Measurements from ENCODE around the gene GPR156.
"Not testable (repeated sequence)": the region's sequence is repeated elsewhere in the genome, so short reads cannot be mapped to it uniquely, and the experiment has no call there.

The GPR156 gene

DNA sequence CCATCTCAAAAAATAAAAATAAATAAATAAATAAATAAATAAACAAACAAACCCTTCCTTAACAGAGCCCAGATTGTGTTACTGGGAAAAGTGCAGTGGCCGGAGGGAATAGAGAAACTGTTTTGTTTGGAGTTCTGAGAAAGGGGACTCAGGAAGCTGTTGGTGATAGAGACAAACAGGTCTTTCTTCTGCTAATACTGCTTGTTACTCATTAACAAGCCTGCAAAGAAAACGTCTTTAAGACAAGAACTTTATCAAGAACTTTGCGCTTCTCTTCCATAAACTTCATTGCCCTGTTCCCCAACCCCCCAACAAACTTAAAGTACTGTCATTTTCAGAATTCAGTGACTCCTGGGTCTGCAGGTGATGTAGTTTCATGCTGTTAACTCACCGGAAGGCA, 122.0 kb downstream of the GPR156 start:
- no peak overlapping the region for H3K27ac ChIP-seq (ENCODE audit: low read length)
- H3K9ac ChIP-seq (ENCODE audit: low read length in 2 of 2), result no peak overlapping the region
- no peaks in the 10 kb centered on the region for H3K36me3 ChIP-seq (ENCODE audit: control insufficient read depth in 2 of 2, insufficient read depth in 2 of 2, low read length in 2 of 2)
- H3K4me3 ChIP-seq (ENCODE audit: low read length in 2 of 2), result no peak overlapping the region
- H3K9me3 ChIP-seq (ENCODE audit: control insufficient read depth in 2 of 2, low read length in 2 of 2), result no peaks in the 10 kb centered on the region
- no peaks in the 10 kb centered on the region for H3K27me3 ChIP-seq (ENCODE audit: control insufficient read depth in 1 of 2, insufficient read depth in 2 of 2, low read length in 2 of 2)
- peaks cover 4% of the 10 kb centered on the region for H3K4me1 ChIP-seq (ENCODE audit: control insufficient read depth, insufficient read depth, low read length)

GRCh38 chr3:120162400-120162799, 122.6 kb downstream of the GPR156 start:
- Histone ChIP-seq H3K9ac (ENCODE audit: low read length in 2 of 2) (no peak overlapping the region), H3K4me3 (ENCODE audit: low read length in 2 of 2) (no peak overlapping the region), H3K9me3 (ENCODE audit: control insufficient read depth in 2 of 2, low read length in 2 of 2) (no peaks in the 10 kb centered on the region), H3K4me1 (ENCODE audit: control insufficient read depth, insufficient read depth, low read length) (peaks cover 4% of the 10 kb centered on the region), H3K27ac (ENCODE audit: low read length) (no peak overlapping the region), H3K27me3 (ENCODE audit: control insufficient read depth in 1 of 2, insufficient read depth in 2 of 2, low read length in 2 of 2) (no peaks in the 10 kb centered on the region), H3K36me3 (ENCODE audit: control insufficient read depth in 2 of 2, insufficient read depth in 2 of 2, low read length in 2 of 2) (no peaks in the 10 kb centered on the region)

- Histone ChIP-seq H3K27ac (ENCODE audit: low read length) (no peak overlapping the region), H3K9ac (ENCODE audit: low read length in 2 of 2) (no peak overlapping the region), H3K9me3 (ENCODE audit: control insufficient read depth in 2 of 2, low read length in 2 of 2) (no peaks in the 10 kb centered on the region), H3K27me3 (ENCODE audit: control insufficient read depth in 1 of 2, insufficient read depth in 2 of 2, low read length in 2 of 2) (no peaks in the 10 kb centered on the region), H3K36me3 (ENCODE audit: control insufficient read depth in 2 of 2, insufficient read depth in 2 of 2, low read length in 2 of 2) (no peaks in the 10 kb centered on the region), H3K4me1 (ENCODE audit: control insufficient read depth, insufficient read depth, low read length) (peaks cover 4% of the 10 kb centered on the region), H3K4me3 (ENCODE audit: low read length in 2 of 2) (no peak overlapping the region)
Observed at GRCh38 chr3:120161902-120162301, 123.1 kb downstream of the GPR156 start.

DNA sequence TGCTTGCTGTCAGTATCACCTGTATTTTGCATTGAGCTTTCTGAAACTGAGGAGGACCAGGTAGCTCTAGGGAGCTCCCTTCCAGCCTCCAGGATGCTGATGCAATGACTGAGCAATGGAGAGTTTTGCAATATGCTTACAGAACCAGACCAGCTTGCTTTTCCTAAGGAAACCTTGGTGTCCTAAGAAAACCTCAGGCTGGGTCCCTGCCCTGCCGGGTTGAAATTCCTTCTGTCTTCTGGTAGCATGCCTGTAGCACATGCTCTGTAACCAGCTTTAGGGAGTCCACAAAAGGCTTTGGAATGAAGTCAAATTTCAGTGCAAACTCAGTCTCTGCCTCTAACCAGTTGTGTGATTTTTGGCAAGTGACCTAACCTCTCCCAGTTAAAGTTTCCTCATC, 125.0 kb downstream of the GPR156 start:
- H3K9me3 ChIP-seq (ENCODE audit: control insufficient read depth in 2 of 2, low read length in 2 of 2), result no peaks in the 10 kb centered on the region
- H3K9ac ChIP-seq (ENCODE audit: low read length in 2 of 2), result no peak overlapping the region
- H3K4me3 ChIP-seq (ENCODE audit: low read length in 2 of 2), result no peak overlapping the region
- no peaks in the 10 kb centered on the region for H3K36me3 ChIP-seq (ENCODE audit: control insufficient read depth in 2 of 2, insufficient read depth in 2 of 2, low read length in 2 of 2)
- H3K27me3 ChIP-seq (ENCODE audit: control insufficient read depth in 1 of 2, insufficient read depth in 2 of 2, low read length in 2 of 2), result no peaks in the 10 kb centered on the region
- H3K27ac ChIP-seq (ENCODE audit: low read length), result no peak overlapping the region
- H3K4me1 ChIP-seq (ENCODE audit: control insufficient read depth, insufficient read depth, low read length), result peaks cover 4% of the 10 kb centered on the region

DNA sequence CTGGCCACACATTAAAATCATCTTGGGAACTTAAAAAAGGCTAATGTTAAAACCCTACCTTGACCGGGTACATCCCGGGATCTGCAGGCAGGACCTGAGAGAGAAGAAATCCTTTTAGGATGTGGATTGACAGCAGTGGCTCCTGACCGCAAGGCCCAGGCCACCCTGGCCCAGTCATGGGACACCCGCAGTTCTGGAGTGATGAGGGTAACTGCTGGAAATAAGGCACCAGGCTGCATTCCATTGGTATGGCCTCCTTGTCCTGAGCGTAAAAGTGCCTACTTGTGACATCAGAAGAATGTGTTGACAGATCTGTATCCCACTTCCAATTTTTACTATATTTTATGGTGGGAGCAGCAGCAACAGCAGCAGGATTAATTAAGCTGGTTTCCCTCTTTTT, 127.3 kb downstream of the GPR156 start:
- H3K4me3 ChIP-seq (ENCODE audit: low read length in 2 of 2), result no peak overlapping the region
- no peaks in the 10 kb centered on the region for H3K27me3 ChIP-seq (ENCODE audit: control insufficient read depth in 1 of 2, insufficient read depth in 2 of 2, low read length in 2 of 2)
- H3K36me3 ChIP-seq (ENCODE audit: control insufficient read depth in 2 of 2, insufficient read depth in 2 of 2, low read length in 2 of 2), result no peaks in the 10 kb centered on the region
- H3K9me3 ChIP-seq (ENCODE audit: control insufficient read depth in 2 of 2, low read length in 2 of 2), result no peaks in the 10 kb centered on the region
- H3K27ac ChIP-seq (ENCODE audit: low read length), result no peak overlapping the region
- no peak overlapping the region for H3K9ac ChIP-seq (ENCODE audit: low read length in 2 of 2)
- H3K4me1 ChIP-seq (ENCODE audit: control insufficient read depth, insufficient read depth, low read length), result peaks cover 4% of the 10 kb centered on the region

- no peak overlapping the region for H3K4me3 ChIP-seq (ENCODE audit: low read length in 2 of 2)
- H3K9me3 ChIP-seq (ENCODE audit: control insufficient read depth in 2 of 2, low read length in 2 of 2), result no peaks in the 10 kb centered on the region
- H3K36me3 ChIP-seq (ENCODE audit: control insufficient read depth in 2 of 2, insufficient read depth in 2 of 2, low read length in 2 of 2), result no peaks in the 10 kb centered on the region
- H3K27me3 ChIP-seq (ENCODE audit: control insufficient read depth in 1 of 2, insufficient read depth in 2 of 2, low read length in 2 of 2), result no peaks in the 10 kb centered on the region
- H3K4me1 ChIP-seq (ENCODE audit: control insufficient read depth, insufficient read depth, low read length), result peaks cover 4% of the 10 kb centered on the region
- no peak overlapping the region for H3K9ac ChIP-seq (ENCODE audit: low read length in 2 of 2)
- H3K27ac ChIP-seq (ENCODE audit: low read length), result no peak overlapping the region
Observed at GRCh38 chr3:120157113-120157512, 127.9 kb downstream of the GPR156 start.

- Histone ChIP-seq H3K9me3 (ENCODE audit: control insufficient read depth in 2 of 2, low read length in 2 of 2) (no peaks in the 10 kb centered on the region), H3K9ac (ENCODE audit: low read length in 2 of 2) (no peak overlapping the region), H3K27ac (ENCODE audit: low read length) (no peak overlapping the region), H3K4me3 (ENCODE audit: low read length in 2 of 2) (no peak overlapping the region), H3K4me1 (ENCODE audit: control insufficient read depth, insufficient read depth, low read length) (peaks cover 4% of the 10 kb centered on the region), H3K27me3 (ENCODE audit: control insufficient read depth in 1 of 2, insufficient read depth in 2 of 2, low read length in 2 of 2) (no peaks in the 10 kb centered on the region), H3K36me3 (ENCODE audit: control insufficient read depth in 2 of 2, insufficient read depth in 2 of 2, low read length in 2 of 2) (no peaks in the 10 kb centered on the region)
Observed at GRCh38 chr3:120156699-120157098, 128.3 kb downstream of the GPR156 start.

- not testable (repeated sequence) for H3K9me3 ChIP-seq (ENCODE audit: control insufficient read depth in 2 of 2, low read length in 2 of 2); H3K4me1 ChIP-seq (ENCODE audit: control insufficient read depth, insufficient read depth, low read length)
Observed at GRCh38 chr3:120155694-120156093, 129.3 kb downstream of the GPR156 start.

GRCh38 chr3:120155108-120155507, 129.9 kb downstream of the GPR156 start:
- Histone ChIP-seq H3K27me3 (ENCODE audit: control insufficient read depth in 1 of 2, insufficient read depth in 2 of 2, low read length in 2 of 2) (no peaks in the 10 kb centered on the region), H3K9me3 (ENCODE audit: control insufficient read depth in 2 of 2, low read length in 2 of 2) (no peaks in the 10 kb centered on the region), H3K4me1 (ENCODE audit: control insufficient read depth, insufficient read depth, low read length) (peaks cover 3% of the 10 kb centered on the region), H3K36me3 (ENCODE audit: control insufficient read depth in 2 of 2, insufficient read depth in 2 of 2, low read length in 2 of 2) (no peaks in the 10 kb centered on the region), H3K27ac (ENCODE audit: low read length) (no peak overlapping the region), H3K9ac (ENCODE audit: low read length in 2 of 2) (no peak overlapping the region), H3K4me3 (ENCODE audit: low read length in 2 of 2) (no peak overlapping the region)

More at GRCh38 chr3:120155694-120156093, 129.3 kb downstream of the GPR156 start:
- H3K36me3 ChIP-seq (ENCODE audit: control insufficient read depth in 2 of 2, insufficient read depth in 2 of 2, low read length in 2 of 2); H3K4me3 ChIP-seq (ENCODE audit: low read length in 2 of 2); H3K27ac ChIP-seq (ENCODE audit: low read length); H3K27me3 ChIP-seq (ENCODE audit: control insufficient read depth in 1 of 2, insufficient read depth in 2 of 2, low read length in 2 of 2); H3K9ac ChIP-seq (ENCODE audit: low read length in 2 of 2): not testable (repeated sequence)

- no peaks in the 10 kb centered on the region for H3K36me3 ChIP-seq (ENCODE audit: control insufficient read depth in 2 of 2, insufficient read depth in 2 of 2, low read length in 2 of 2)
- H3K27ac ChIP-seq (ENCODE audit: low read length), result no peak overlapping the region
- no peaks in the 10 kb centered on the region for H3K4me1 ChIP-seq (ENCODE audit: control insufficient read depth, insufficient read depth, low read length)
- no peaks in the 10 kb centered on the region for H3K9me3 ChIP-seq (ENCODE audit: control insufficient read depth in 2 of 2, low read length in 2 of 2)
- H3K27me3 ChIP-seq (ENCODE audit: control insufficient read depth in 1 of 2, insufficient read depth in 2 of 2, low read length in 2 of 2), result no peaks in the 10 kb centered on the region
- no peak overlapping the region for H3K4me3 ChIP-seq (ENCODE audit: low read length in 2 of 2)
- no peak overlapping the region for H3K9ac ChIP-seq (ENCODE audit: low read length in 2 of 2)
Observed at GRCh38 chr3:120153294-120153693, 131.7 kb downstream of the GPR156 start.

GRCh38 chr3:120151791-120152190, 133.2 kb downstream of the GPR156 start:
- no peaks in the 10 kb centered on the region for H3K4me1 ChIP-seq (ENCODE audit: control insufficient read depth, insufficient read depth, low read length)
- H3K27me3 ChIP-seq (ENCODE audit: control insufficient read depth in 1 of 2, insufficient read depth in 2 of 2, low read length in 2 of 2), result no peaks in the 10 kb centered on the region
- H3K27ac ChIP-seq (ENCODE audit: low read length), result no peak overlapping the region
- H3K9me3 ChIP-seq (ENCODE audit: control insufficient read depth in 2 of 2, low read length in 2 of 2), result no peaks in the 10 kb centered on the region
- no peaks in the 10 kb centered on the region for H3K36me3 ChIP-seq (ENCODE audit: control insufficient read depth in 2 of 2, insufficient read depth in 2 of 2, low read length in 2 of 2)
- no peak overlapping the region for H3K9ac ChIP-seq (ENCODE audit: low read length in 2 of 2)
- no peak overlapping the region for H3K4me3 ChIP-seq (ENCODE audit: low read length in 2 of 2)
